ENCODE measurements around the gene C11orf24.
A peak's percentile ranks its signal among the peaks of the same experiment; 100 is the strongest.
"Not testable (repeated sequence)": the region's sequence is repeated elsewhere in the genome, so short reads cannot be mapped to it uniquely, and the experiment has no call there.

Gene C11orf24

DNA sequence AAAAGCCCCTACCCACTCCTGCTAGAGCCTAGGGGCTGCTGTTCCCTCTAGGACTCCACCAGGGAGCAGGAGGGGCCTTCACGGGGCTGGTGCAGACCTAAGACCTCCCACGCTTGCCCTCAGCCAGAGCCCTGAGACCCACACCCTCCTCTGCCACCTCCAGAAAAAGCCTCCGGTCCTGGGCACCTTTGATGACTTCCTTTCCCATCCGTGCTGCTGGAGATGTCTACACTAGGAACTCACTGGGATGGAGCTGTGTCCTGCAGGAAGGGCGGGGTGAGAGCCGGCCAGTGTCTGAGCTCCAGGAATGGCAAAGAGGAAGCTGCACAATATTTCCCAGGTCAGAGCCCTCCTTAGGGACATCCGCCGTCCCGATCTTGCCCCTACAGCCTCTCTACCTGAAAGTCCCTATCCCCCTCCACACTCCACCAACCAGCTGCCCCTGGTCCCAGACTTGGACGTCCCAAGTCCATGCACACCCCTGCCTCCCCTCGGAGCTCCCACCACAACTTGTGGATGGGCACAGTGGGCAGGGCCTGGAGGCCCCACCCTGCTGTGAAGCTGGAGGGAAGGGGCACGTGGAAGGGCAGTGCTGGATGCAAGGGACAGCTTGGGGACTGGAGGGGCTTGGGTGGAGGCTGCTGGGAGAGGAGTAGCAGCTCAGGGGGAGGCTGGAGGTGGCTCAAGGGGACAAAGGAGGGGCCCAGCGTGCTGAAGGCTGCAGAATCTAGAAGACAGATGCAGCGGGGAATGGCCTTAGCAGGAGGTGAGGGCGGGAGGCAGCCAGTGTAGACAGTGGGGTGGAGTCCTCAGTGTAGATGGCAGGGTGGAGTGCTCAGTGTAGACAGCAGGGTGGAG is 27.1 kb upstream of the C11orf24 start:
- FAIRE-seq, result no peak

DNA sequence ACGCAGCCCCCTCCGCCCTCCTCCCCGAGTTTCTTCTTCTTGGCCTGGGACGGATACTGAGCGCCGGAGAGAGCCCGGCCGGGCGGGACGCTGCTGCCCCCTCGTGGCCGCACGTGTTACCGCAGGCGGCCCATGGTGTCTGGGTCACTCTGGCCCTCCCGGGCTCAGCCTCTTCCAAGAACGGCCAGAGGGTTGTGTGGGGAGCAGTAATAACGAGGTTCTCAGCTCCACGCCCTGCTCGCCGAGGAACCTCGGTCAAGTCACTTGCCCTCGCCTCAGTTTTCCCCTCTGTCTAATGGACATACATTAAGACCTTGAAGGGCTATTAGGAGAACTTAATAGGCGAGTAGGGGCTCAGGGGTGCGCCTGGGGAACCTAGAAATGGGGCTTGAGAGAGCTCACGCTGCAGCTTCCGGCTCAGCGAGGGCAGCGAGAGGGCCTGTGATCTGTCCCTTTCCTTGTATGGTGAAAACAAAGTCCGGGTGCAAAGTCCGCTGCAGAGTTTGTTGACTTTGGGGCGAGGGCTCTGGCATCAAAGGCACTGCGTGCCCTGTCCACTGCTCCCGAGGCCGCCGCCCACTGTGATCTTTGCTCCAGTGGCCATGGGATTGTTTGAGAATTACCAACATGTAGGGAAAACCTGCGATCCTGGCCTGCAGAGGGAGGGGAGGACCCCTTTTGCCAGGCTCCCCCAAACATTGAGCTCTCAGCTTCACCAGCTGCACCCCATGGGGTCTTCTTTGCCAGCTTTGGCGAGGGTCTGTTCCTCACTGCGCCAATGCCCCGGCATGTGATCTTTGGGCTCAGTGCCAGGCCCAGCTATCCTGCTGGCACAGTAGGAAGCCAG is 26.3 kb upstream of the C11orf24 start:
- peak; percentile 13 for FAIRE-seq

DNA sequence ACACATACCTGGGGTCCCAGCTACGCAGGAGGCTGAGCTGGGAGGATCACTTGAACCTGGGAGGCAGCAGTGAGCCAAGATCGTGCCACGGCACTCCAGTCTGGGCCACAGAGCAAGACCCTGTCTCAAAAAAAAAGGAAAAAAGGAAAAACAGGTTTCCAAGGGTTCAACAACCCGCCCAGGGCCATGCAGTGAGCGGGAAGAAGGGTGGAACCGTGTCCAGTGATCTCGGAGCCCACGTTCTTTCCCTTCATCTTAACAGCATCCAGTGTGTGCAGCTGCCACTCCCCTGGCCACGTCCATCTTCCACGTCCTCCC is 25.7 kb upstream of the C11orf24 start:
- no peak for FAIRE-seq

DNA sequence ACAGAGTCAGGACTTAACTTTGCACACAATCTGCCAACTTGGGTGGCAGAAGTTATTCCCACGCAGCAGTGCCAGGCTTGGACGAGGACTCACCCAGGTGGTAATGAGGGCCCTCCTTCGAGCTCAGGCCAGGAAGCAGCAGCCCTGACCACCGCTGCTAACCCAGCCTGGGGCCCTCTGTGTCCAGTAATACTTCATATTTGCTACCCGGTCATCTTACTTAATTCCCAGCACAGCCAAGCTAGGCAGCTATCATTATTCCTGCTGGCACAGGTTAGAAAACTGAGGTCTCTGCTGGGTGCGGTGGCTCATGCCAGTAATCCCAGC is 25.2 kb upstream of the C11orf24 start:
- no peak for FAIRE-seq

DNA sequence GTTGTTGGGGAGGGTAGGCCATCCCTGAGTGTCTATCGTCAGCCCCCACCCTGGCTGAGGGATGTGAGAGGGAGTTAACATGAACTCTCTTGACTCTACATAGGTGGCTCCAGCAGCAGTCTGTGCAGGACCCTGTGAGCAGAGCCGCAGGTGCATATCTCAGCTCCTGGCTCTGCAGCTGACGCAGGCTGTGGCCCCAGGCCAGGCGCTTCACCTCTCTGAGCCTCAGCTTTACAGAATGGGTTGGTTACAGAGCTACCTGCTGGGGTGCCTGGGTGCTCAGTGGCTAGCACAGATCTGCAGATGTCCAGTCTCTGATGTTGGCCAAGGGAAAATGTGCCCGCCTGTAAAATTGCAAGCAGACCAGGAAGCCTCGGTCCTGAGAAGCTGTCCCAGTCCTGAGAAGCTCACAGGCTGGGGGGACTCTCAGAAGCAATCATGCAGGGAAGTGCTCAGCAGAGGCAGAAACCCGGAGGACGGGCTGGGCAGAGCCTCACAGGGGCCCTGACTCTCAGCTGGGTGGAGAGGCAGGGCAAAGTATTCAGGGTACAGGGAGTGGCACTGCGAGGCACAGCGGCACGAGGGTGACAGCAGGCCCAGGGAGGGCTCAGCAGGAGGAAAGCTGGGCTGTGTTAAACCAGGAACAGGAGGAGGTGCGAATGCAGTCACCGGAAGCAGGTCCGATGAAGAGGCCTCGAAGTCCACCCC is 24.7 kb upstream of the C11orf24 start:
- no peak for FAIRE-seq

DNA sequence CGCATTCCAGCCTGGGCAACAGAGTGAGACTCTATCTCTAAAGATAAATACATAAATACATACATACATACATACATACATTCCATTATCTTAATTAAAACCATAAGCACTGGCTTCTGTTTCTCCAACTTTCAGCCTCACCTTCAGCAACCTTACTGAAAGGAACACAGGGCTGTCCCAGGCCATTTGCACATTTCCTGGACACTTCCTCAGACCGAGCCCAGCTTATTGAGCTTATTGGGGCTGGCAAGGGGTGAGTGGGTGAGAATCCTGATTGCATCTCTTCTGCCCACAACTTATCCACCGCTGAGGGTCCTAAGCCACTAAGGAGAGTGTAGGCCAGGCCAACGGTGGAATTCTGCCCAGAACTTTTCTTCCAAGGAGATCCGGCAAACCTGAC is 24.2 kb upstream of the C11orf24 start:
- FAIRE-seq, result no peak

DNA sequence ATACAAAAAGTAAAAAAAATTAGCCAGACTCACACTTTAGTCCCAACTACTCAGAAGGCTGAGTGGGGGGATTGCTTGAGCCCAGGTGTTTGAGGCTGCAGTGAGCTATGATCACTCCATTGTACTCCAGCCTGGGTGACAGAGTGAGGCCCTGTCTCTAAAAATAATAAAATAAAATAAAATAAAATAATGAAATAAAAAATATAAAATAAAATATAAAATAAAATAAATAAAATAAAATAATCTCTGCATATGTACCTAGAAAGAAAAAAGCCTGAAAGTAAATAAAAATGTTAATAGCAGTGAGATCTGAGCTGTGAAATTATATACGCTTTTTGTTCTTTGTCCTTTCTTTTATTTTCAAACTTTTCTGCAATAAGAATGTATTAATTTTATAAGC is 23.5 kb upstream of the C11orf24 start:
- no peak for FAIRE-seq

DNA sequence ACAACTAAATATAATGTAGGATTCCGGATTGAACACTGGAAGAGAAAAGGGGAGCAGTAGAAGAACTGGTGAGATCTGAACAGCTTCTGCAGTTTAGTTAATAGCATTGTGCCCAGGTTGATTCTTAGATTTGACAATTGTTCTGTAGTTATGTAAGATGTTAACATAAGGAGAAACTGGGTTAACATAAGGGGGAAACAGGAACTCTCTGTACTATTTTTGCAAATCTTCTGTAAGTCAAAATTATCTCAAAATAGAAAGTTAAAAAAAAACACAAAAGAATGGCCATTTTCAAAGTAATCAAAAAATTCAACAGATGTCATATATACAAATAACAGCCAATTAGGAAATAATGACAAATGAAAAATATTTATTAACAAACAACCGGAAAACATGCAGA is 21.9 kb upstream of the C11orf24 start:
- FAIRE-seq, result no peak

DNA sequence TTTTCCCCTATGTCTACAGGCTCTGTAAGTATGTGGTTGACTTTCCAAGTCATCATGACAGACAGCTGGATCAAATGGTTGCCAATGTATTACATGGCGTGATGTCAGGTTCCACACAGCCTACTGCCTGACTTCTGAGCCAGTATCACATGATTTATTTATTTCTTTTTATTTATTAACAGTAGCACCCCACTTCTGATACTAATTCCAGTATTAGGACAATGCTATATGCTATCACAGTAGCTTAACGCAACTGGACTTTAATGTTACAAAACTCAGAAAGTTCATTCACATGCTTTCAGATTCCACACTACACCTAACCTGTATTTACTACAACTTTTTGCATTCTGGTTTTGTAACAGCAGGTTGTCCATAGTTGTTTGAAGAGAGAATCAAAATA is 17.7 kb upstream of the C11orf24 start:
- FAIRE-seq, result no peak

DNA sequence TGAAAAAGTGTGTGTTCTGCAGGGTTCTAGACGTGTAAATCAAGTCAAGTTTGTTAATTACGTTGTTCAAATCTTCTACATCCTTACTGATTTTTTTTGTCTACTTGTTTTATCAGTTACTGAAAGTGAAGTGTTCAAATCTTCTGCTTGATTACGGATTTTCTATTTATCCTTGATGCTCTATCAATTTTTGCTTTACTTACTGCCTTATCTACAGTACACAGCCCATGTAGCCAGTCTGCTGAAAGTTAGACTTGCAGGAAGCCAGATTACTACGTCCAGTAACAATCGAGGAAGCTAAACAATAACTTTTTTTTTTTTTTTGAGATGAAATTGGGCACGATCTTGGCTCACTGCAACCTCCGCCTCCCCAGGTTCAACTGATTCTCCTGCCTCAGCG is 15.6 kb upstream of the C11orf24 start:
- FAIRE-seq, result no peak

DNA sequence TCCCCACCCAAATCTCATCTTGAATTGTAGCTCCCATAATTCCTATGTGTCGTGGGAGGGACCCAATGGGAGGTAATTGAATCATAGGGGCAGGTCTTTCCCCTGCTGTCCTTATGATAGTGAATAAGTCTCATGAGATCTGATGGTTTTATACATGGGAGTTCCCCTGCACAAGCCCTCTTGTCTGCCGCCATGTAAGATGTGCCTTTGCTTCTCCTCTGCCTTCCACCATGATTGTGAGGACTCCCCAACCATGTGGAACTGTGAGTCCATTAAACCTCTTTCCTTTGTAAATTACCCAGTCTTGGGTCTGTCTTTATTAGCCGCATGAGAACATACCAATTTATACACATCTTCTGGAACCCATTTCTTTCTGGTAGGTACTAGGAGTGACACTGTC is 12.8 kb upstream of the C11orf24 start:
- FAIRE-seq, result not testable (repeated sequence)

DNA sequence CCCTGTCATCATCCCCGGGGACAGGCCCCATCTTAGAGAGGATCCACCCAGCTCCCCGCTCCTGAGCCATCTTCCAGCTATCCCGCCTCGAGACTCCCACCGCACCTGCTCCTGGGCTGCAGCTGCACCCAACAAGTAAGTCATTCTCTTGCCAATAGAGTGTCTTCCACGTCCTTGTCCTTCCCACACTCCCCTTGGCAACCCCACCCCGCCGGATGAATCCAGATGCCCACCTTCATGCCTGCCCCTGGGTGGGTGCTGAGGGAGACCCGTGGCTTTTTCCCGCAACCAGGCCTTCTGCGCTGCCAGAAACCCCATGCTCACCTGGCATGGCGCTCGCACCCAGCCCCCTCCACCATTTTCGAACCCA is 11.1 kb upstream of the C11orf24 start:
- no peak for FAIRE-seq

DNA sequence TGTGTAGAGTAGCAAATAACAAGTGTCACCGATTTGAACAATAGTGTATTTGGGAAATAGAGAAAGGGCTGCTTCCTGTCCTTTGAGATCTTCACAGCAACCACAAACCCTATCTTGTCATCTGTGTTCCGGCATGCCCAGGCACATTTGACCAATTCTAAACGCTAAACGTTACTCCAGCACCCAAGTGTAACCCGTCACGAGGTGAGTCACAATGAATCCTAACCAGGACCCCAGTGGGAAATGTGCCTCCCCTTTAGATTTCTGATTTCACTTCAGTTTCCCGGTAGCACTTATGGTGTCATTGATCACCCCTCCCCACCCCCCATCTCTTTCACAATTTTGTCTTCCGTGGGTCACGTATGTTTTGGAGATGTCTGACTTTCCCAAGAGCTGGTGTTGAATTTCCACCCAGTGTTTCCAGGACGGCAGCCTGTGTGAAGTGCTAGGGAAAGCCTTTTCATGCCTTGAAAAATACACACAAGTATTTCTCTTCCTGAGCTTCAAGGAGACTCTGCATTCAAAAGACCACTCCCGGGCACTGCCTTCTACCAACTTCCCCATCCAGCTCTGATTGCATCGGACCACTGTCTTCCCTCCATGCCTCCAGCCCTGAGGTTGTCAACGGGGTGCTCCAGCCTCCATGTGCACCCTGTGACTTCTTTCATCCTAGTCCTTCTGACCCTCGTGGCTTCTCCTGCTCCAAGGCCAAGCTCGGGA is 10.5 kb upstream of the C11orf24 start:
- FAIRE-seq, result no peak

DNA sequence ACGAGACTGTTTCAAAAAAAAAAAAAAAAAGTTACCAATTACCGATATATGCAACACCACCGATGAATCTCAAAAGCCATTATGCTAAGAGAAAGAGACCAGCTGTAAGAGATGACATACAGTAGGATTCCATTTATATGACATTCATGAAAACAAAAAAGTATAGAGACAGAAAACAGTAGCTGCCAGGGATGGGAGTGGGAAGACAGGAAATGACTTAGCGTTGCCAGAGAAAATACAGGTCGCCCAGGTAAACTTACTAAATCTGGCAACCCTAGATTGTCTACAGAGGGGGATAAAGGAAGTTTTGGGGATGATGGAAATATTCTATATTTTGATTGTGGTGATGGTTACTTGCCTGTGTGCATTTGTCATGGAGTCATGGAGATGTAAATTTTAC is 7.9 kb upstream of the C11orf24 start:
- no peak for FAIRE-seq

DNA sequence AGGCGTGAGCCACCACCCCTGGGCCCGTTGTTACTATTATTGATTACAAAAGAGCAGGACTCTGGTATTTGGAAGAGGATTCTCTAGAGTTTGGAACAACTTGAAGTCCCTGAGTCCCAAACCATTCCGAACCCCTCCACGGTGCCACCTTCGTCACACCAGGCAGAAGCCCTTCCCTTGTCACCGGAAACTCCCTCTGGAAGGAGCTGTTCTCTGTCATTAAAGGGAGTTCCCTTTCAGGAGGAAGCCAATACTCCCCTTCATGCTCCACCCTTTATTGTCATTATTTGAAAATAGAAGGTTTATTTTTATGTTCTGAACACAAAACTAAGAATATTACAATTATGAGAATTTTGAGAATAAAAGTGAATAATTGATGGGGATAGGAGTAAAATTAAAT is 5.1 kb upstream of the C11orf24 start:
- FAIRE-seq, result no peak

DNA sequence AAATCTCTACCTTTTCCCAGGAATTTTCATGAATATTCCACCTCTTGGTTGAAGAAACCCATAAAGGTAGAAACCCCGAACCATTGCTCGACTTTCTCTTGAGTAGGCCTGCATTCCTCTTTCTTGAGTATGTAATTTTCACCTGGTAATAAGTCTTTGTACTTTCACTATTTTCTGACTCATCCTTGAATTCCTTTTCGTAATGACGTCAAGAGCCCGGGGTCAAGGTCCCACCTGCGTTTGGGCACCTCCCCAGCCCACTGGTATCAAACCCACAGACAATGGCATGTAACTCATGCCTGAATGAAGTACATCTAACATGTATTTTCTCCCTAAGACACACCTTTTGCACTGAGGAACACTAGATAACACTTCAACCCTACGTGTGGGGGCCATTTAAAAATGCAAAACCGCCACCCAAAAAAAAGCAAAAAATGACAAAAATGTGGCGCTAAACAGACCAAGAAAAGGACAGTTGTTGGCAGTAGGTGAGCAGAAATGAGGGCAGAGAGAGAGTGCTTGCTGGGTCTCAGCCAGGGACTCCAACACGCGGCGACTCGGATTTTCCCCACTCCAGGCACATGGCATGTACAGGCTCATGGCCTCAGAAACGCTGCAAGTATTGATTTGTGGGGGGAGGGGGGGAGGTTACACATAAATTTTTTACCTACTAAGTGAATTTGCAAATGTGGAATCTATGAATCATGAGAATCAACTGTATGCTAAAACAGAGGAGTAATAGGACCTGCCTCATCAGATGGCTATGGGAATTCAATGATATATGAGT is 4.1 kb upstream of the C11orf24 start:
- FAIRE-seq, result no peak

DNA sequence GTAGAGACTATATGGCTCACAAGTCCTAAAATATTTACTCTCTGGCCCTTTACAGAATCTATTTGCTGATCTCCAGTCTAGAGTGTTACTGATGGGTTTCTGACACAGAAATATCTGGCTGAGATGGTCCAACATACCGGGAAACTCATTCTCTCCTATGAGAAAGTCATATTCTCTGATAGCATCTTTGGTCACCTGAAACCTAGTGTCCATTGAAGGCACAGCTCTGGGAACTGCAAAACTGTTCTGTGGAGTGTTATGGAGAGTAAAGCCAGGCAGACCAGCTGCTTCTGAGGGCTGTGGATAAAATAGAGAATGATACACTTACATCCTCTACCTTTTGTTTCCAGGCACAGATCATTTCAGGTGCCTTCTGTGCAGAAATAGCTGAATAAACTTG is 2.5 kb upstream of the C11orf24 start:
- FAIRE-seq, result no peak

DNA sequence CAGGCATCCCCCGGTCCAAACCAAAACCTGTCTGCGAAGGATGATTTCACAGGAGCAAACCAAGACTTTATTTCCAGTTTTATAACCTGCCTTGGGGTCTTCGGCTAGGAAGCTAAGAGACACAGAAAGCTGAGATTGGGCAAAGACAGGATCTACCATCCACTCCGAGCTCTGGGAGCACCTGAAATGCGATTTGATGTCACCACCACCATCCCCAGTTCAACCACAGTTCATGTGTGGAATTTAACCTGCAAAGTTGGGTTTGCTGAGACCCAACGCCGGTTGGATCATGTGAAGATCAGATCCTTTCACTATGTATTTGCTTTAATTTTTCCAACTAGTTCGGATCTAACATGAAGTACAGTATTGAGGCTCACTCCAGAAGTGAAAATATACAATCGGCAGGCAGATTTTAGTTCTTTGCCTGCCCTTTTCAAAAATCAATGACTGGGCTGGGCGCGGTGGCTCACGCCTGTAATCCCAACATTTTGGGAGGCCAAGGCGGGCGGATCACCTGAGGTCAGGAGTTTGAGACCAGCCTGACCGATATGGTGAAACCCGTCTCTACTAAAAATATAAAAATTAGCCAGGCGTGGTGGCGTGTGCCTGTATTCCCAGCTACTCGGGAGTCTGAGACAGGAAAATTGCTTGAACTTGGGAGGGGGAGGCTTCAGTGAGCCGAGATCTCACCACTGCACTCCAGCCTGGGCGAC is 1.4 kb upstream of the C11orf24 start:
- FAIRE-seq, result no peak

DNA sequence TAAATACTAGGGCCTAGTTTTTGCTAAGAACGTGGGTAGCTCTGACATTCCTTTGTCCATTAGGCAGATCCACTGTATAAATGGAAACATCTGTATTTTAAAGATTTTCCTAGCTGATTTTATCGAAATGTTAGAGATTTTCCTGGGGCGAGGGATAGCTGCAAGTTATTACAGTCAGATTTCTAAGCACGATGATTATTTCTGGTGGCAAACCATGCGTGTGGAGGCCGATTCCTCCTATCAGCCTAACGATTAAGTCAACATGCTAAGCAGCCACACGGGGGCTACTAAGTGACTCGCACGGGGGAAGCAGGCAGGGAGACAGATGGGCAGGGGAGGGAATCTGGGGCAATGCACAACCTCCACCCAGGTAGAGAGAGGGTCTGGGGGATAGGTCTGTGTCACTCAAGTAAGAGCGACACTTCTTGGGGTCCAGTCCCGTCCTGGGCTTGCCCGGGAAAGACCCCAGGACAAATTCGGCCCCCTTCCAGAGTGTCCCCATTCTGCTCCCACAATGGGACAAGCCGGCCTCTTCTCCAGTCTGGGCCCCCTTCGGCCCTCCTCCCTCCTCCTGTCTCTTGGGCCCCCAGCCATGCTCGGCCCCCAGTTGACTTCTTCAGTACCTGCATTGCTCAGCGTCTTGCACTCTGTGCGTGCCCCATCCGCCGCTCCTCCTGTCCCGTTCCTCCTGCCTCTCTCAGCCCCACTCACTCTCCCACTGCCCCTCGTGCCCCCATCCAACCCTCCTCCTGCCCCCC is 571 bp downstream of the C11orf24 start:
- no peak for FAIRE-seq

DNA sequence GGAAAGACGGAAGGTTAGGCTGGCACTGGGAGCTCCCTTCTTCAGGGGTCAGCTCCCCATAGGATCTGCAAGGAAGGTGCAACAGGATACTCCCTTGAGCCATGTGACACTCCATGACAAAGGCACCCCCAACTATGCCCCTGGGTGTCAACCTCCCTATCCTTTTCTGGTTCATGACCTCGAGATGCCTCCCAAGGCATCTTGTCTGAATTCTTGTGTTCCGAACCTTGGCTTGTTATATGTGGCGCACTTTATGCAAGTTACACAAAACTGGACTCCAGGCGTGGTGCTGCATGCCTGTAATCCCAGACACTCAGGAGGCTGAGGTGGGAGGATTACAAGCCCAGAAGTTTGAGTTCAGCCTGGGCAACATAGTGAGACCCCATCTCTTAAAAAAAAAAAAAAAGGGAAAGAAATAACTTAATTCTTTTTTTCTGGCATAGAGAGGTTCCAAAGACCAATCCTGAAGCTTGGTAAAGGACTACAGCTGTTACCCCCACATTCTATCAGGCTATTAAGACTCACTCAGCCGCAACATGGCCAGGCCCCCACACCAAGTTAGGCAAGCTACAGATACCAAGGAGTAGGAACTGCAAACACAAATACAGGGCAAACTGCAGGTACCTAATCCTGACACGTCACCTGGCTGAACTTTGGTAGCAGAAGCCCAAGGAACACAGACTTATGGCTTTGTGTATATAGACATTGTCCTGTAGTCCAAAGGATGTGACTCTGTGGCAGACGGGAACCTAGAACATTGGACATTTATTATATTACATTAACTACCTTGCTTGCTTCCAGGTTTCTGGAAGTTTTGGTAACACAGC is 1.4 kb downstream of the C11orf24 start:
- FAIRE-seq, result no peak
